ENCODE data around the gene S100P.
A peak's percentile ranks its signal among the peaks of the same experiment; 100 is the strongest.

- no peak for TF ChIP-seq NFIC (IDR thresholded peaks at IDR 0.05)
- TF ChIP-seq EP300 (IDR thresholded peaks at IDR 0.05; ENCODE audit: borderline replicate concordance) = no peak
- TF ChIP-seq YY1 (IDR thresholded peaks at IDR 0.05; ENCODE audit: low read depth) = no peak
- TF ChIP-seq, protein P1, sequence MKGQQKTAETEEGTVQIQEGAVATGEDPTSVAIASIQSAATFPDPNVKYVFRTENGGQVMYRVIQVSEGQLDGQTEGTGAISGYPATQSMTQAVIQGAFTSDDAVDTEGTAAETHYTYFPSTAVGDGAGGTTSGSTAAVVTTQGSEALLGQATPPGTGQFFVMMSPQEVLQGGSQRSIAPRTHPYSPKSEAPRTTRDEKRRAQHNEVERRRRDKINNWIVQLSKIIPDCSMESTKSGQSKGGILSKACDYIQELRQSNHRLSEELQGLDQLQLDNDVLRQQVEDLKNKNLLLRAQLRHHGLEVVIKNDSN (IDR thresholded peaks at IDR 0.05) = no peak
- TF ChIP-seq, protein P2, sequence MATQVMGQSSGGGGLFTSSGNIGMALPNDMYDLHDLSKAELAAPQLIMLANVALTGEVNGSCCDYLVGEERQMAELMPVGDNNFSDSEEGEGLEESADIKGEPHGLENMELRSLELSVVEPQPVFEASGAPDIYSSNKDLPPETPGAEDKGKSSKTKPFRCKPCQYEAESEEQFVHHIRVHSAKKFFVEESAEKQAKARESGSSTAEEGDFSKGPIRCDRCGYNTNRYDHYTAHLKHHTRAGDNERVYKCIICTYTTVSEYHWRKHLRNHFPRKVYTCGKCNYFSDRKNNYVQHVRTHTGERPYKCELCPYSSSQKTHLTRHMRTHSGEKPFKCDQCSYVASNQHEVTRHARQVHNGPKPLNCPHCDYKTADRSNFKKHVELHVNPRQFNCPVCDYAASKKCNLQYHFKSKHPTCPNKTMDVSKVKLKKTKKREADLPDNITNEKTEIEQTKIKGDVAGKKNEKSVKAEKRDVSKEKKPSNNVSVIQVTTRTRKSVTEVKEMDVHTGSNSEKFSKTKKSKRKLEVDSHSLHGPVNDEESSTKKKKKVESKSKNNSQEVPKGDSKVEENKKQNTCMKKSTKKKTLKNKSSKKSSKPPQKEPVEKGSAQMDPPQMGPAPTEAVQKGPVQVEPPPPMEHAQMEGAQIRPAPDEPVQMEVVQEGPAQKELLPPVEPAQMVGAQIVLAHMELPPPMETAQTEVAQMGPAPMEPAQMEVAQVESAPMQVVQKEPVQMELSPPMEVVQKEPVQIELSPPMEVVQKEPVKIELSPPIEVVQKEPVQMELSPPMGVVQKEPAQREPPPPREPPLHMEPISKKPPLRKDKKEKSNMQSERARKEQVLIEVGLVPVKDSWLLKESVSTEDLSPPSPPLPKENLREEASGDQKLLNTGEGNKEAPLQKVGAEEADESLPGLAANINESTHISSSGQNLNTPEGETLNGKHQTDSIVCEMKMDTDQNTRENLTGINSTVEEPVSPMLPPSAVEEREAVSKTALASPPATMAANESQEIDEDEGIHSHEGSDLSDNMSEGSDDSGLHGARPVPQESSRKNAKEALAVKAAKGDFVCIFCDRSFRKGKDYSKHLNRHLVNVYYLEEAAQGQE (IDR thresholded peaks at IDR 0.05; ENCODE audit: low read depth) = no peak
- TF ChIP-seq CREB1 (IDR thresholded peaks at IDR 0.05; ENCODE audit: low read depth) = no peak
- TF ChIP-seq CEBPB (IDR thresholded peaks at IDR 0.05) = no peak
- TF ChIP-seq, protein P3, sequence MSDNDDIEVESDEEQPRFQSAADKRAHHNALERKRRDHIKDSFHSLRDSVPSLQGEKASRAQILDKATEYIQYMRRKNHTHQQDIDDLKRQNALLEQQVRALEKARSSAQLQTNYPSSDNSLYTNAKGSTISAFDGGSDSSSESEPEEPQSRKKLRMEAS (IDR thresholded peaks at IDR 0.05) = peak; percentile 87
- no peak for TF ChIP-seq TAF1 (IDR thresholded peaks at IDR 0.05; ENCODE audit: low read depth)
- TF ChIP-seq RAD21 (IDR thresholded peaks at IDR 0.05; ENCODE audit: low read depth) = peak; percentile 29; the same call in 1 of the 2 replicates
These were observed 19.1 kb upstream of the S100P start for GRCh38 chr4:6674500-6675149.

All from Ishikawa (cell line).